Subcutaneous abdominal adipose tissue (tissue), 5 donors: ENCODE results near the gene GBGT1.
A peak's percentile ranks its signal among the peaks of the same experiment; 100 is the strongest.

ENCODE experiments used
- H3K27ac ChIP-seq: one replicate; pipeline ENCODE4 v1.7.0; 2013; ENCODE audit warnings: low read depth, mild to moderate bottlenecking, inconsistent platforms, low read length, moderate library complexity
- H3K27me3 ChIP-seq, 5 donors: one replicate each; pipeline ENCODE4 v1.7.0; 2013; ENCODE audit warnings: low read length in 5 of 5, inconsistent platforms in 1 of 5; ENCODE audit not compliant: control insufficient read depth in 5 of 5, insufficient read depth in 4 of 5
- H3K36me3 ChIP-seq, 5 donors: one replicate each; pipeline ENCODE4 v1.7.0; 2013; ENCODE audit warnings: low read length in 5 of 5; ENCODE audit not compliant: control insufficient read depth in 5 of 5, insufficient read depth in 5 of 5
- H3K4me1 ChIP-seq, 5 donors: one replicate each; pipeline ENCODE4 v1.7.0; 2013; ENCODE audit warnings: low read length in 5 of 5, mild to moderate bottlenecking in 3 of 5, moderate library complexity in 1 of 5; ENCODE audit not compliant: control insufficient read depth in 5 of 5, insufficient read depth in 5 of 5
- H3K4me3 ChIP-seq, 5 donors: one replicate each; pipeline ENCODE4 v1.7.0; 2013; ENCODE audit warnings: low read length in 5 of 5, low read depth in 1 of 5
- H3K9ac ChIP-seq, 5 donors: one replicate each; pipeline ENCODE4 v1.7.0; 2013; ENCODE audit warnings: low read length in 5 of 5, mild to moderate bottlenecking in 4 of 5, moderate library complexity in 3 of 5
- H3K9me3 ChIP-seq, 5 donors: one replicate each; pipeline ENCODE4 v1.7.0; 2013; ENCODE audit warnings: low read length in 5 of 5; ENCODE audit not compliant: control insufficient read depth in 5 of 5
- donor health status: healthy.
- donor health status: healthy.
- donor health status: healthy.
- donor health status: healthy.
- donor health status: healthy.

Gene GBGT1

DNA sequence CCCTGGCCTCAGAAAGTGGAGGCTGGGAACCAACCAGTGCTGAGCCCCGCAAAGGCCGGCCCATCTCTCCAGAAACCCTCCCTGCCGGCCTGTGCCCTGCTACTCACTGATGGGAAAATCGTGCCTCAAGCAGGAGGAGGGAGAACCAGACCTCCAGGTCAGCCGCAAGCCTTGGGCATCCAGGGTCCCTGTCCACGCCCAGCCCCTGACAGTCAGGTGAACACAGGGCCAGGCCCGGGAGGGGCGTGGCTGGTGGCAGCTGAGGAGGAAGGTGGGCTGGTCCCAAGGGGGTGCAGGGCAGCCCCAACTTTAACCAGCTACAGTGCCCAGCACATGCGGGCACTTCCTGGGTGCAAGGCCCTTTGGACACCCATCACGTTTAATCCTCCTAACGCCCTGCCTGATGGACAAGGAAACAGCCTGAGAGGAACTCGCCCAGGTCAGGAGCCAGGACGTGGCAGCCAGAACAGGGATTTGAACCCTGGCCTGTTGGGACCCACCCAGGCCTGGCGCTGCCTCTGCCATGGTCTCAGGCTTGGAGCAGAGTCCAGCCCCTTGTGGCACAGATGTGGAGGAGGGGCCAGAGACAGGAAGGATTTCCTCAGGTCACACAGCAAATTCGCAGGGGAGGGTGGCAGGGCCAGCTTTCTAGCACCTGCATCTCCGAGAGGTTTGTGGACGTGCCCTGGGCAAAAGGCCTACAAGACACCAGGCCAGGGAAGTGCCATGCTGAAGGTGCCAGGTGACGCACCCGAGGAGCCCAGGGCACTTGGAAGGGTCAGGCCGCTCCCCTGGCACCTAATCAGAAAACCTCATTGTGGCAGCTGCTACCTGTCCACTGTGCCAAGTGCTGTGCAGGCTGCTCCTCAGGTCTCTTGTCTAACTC, 47.1 kb downstream of the GBGT1 start:
- peak overlapping the region in 1 of 5 donors; percentile 10 for H3K4me3 ChIP-seq
- H3K4me1 ChIP-seq, result peaks cover 39 to 94% (median 90%) of the 10 kb centered on the region in 5 donors
- peak overlapping the region in 2 of 5 donors; percentile 75 to 80 for H3K9ac ChIP-seq
- H3K36me3 ChIP-seq, result peaks cover 0 to 8% (median 3%) of the 10 kb centered on the region in 5 donors
- no peaks in the 10 kb centered on the region for H3K9me3 ChIP-seq
- peak overlapping the region; percentile 88 for H3K27ac ChIP-seq
- H3K27me3 ChIP-seq, result no peaks in the 10 kb centered on the region

DNA sequence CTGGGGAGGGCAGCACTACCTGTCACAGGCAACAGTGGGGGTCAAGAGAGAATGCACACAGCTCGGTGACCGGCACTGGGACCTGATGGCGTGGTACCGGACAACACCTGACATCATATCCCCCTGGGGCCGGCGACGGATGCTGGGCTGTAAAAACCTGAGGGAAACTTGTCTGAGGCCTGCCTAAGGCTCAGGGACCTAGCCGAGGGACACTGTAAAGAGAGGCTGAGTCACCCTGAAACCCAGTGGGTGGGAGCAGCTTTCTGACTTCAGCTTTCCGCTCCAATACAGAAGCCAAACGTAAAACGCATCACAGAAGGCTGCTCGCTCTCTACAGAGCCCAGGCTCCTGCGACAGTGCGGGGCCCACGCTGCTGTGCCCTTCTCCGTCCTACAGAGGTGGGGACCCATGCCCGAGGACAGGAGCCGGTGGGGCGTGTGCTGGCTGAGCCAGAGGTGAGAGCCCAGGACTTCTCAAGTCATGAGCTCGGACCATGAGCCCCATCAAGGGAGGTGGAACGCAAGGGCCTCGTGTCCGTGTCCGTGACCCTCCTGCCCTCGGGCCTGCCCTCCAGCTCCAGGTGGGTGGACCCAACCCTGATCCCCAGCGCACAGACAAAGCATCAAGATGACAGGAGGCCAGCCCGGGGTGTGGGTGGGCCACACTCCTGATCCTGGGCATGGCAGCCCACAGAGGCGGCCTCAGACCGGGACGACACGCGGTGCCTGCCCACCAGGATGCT, 47.9 kb downstream of the GBGT1 start:
- Histone ChIP-seq H3K27me3 (no peaks in the 10 kb centered on the region), H3K4me1 (peaks cover 39 to 89% (median 87%) of the 10 kb centered on the region in 5 donors), H3K27ac (peak overlapping the region; percentile 88), H3K4me3 (peak overlapping the region in 4 of 5 donors; percentile 5 to 14 (median 12)), H3K36me3 (peaks cover 0 to 13% (median 10%) of the 10 kb centered on the region in 5 donors), H3K9me3 (no peaks in the 10 kb centered on the region), H3K9ac (peak overlapping the region in 4 of 5 donors; percentile 43 to 80 (median 66))

DNA sequence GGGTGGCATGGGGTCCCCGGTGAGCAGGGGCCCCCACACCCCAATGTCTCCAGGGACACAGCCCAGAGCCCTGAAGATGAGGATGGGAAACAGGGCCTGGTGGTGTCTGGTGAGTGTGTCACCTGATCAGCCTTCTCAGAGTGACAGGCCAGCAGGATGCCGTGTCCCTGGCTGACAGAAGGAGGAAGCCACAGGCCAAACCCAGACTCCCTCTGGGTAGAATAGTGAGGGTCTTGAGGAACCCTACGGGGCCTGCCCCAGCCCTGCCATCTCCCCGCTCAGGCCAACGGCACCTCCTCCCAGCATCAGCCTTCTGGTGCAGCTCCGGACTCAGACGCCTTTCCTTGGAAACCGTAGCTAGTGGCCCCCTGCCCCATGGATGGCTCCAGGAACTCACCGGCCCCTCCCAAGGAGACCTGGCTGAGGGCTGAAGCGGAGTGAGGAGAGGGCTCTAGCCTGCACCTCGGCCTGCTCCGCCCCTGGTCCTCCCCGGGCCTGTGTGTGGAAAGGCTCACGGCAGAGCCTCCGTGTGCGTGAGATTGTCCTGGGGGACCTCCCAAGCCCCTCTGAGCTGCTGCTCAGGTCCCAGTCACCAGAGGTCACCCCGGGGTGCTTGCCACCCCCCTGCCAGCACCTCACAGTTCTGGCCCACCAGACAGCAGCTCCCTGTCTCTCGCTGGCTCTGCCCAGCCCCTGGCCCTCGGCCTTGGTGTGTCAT, 48.7 kb downstream of the GBGT1 start:
- peak overlapping the region in 3 of 5 donors; percentile 22 to 31 (median 29) for H3K4me3 ChIP-seq
- H3K9ac ChIP-seq, result peak overlapping the region in 4 of 5 donors; percentile 43 to 80 (median 66)
- H3K36me3 ChIP-seq, result peaks cover 0 to 20% (median 15%) of the 10 kb centered on the region in 5 donors
- H3K9me3 ChIP-seq, result no peaks in the 10 kb centered on the region
- H3K27me3 ChIP-seq, result no peaks in the 10 kb centered on the region
- peak overlapping the region; percentile 88 for H3K27ac ChIP-seq
- H3K4me1 ChIP-seq, result peaks cover 39 to 82% (median 82%) of the 10 kb centered on the region in 5 donors

DNA sequence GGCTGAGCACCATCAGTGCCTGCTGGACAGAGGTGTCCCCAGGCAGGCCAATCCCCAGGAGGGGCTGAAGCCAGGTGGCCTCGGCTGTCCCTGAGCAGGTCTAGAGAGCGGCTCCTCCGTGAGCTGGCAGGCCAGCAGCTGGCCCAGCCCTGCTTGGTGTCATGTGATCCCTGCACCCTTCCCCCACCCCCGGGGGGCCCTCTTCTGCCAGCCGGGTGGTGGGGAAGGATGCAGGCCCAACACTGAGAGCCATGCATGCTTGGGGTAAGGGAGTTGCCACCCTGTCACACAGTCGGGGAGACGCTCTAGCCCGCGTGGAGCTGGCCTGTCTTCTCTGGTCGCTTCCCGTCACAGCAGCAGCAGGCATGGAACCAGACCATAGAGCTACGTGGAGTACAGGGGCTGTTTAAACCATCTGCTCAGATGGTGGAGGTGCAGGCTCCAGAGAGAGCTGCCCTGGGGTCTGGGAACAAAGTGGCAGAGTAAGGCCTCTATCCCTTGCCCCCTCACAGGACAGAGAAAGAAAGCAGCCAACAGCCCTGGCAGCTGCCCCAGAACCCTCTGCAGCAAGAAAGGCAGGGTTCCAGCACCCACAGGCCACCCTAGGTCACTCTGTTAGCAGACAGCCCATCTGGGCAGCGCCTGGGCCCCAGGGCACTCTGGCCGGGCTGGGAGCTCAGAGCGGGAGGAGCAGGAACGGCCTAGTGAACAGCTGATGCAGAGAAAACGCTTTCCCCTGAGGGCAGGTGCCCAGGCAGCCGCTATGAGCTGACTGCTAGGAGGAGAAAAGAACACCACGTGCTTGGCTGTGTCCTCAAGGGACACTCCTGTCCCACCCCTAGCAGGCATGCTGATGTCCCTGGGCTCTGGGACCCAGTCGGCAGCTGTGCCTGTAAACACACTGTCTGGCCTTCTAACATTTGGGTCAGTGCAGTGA, 49.5 kb downstream of the GBGT1 start:
- Histone ChIP-seq H3K4me3 (peak overlapping the region; percentile 10 to 35 (median 29)), H3K9me3 (no peaks in the 10 kb centered on the region), H3K27ac (peak overlapping the region; percentile 88), H3K36me3 (peaks cover 0 to 29% (median 23%) of the 10 kb centered on the region in 5 donors), H3K27me3 (no peaks in the 10 kb centered on the region), H3K9ac (peak overlapping the region; percentile 48 to 80 (median 61)), H3K4me1 (peaks cover 39 to 74% (median 73%) of the 10 kb centered on the region in 5 donors)

DNA sequence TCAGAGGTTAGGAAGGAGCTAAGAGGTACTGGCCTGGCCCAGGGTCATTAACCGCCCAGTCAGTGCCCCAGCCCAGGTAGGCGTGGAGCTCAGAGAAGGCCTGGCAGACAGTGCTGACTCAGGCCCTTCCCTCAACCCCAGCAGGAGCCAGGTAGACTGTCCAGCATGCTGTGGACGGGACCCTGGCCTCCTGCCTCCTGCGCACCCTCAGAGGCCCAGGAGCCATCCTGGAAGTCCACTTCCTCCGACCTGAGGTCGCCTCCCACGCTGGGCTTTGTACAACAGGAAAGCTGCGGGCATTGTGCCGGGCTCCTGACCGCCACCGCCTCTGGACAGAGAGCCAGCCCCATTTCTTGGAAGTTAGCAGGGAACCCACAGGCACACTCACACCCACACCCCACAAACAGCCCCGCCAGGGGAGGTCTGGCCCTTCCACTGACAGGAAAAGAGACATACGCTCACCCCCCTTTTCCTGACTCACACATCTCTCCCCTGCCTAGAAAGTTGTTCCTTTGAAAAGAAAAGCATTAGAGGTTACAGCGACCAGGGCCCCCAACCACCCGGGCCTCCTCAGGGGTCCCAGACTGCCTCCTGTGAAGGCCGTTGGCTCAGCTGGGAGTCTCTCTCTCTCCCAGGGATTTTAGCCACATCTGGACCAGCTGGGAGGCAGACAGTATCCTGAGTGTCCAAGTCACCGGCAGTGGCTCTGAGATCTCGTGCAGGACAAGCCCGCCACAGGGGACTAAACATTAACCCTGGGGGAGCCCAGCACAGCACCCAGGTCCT, 50.4 kb downstream of the GBGT1 start:
- Histone ChIP-seq H3K27me3 (no peaks in the 10 kb centered on the region), H3K36me3 (peaks cover 0 to 37% (median 32%) of the 10 kb centered on the region in 5 donors), H3K4me3 (peak overlapping the region in 4 of 5 donors; percentile 17 to 41 (median 33)), H3K9me3 (no peaks in the 10 kb centered on the region), H3K4me1 (peaks cover 33 to 65% (median 65%) of the 10 kb centered on the region in 5 donors), H3K9ac (peak overlapping the region; percentile 38 to 80 (median 61)), H3K27ac (peak overlapping the region; percentile 88)

DNA sequence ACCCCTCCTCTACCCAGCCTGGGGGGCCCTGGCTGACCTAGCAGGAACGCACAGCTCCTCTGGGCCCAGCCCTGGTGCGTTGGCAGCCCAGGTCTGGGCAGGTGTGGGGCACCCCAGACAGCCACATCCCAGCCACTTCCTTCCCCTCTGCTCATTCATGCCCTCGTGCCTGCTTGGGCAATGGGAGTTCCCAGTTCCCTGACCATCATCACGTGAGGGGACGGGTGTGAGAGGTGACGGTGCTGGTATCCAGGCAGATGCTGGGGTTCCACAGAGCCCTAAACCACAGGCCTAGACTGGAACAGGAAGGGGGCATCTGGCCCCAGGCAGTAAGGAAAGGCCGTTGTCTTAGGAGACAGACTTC, 51.1 kb downstream of the GBGT1 start:
- Histone ChIP-seq H3K4me3 (peak overlapping the region in 3 of 5 donors; percentile 4 to 41 (median 17)), H3K36me3 (peaks cover 0 to 44% (median 39%) of the 10 kb centered on the region in 5 donors)

DNA sequence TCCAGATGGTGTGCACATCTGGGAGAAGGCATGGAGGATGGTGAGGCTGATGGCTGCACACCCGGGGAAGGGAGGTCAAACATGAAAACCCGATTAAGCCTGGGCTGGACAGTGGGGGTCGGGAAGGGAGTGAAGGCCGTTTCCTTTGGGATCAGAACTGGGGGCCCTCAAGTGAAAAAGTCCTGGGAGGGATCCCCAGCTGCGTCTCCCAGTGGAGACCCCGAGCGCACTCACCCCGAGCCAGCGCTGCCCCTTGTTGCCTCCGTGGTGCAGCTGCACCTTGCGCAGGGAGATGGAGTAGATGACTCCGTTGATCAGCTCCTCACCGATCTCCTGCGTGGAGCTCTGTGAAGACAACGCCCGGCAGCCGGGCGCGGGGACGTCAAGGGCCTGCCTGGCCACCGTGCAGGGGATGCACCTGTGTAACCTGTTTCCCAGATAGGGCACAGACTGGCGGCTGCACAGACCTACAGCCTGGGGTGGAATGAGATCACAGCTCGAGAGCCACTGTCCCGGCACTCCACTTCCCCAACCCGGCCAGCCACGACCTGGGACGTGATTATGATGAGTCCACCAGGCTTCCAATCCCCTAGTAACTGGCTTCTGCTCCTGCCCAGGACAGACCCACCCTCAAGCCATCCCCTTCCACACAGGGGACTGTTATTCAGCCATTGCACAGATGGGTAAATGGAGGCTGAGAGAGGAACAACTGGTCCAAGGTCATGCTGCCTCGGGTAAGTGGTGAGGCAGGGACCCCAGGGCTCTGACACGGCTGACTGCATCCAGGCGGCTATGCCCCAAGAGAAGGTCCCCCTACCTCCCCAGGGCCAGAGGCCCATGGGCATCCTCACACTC, 51.7 kb downstream of the GBGT1 start:
- Histone ChIP-seq H3K36me3 (peaks cover 0 to 50% (median 45%) of the 10 kb centered on the region in 5 donors), H3K27me3 (no peaks in the 10 kb centered on the region), H3K4me3 (peak overlapping the region in 1 of 5 donors; percentile 41), H3K9me3 (no peaks in the 10 kb centered on the region), H3K4me1 (peaks cover 21 to 52% (median 51%) of the 10 kb centered on the region in 5 donors), H3K27ac (peak overlapping the region; percentile 88), H3K9ac (peak overlapping the region in 2 of 5 donors; percentile 69 to 80)

More for the DNA sequence above, 51.1 kb downstream of the GBGT1 start:
- H3K27me3 ChIP-seq, result no peaks in the 10 kb centered on the region
- H3K27ac ChIP-seq, result peak overlapping the region; percentile 88
- H3K9ac ChIP-seq, result peak overlapping the region; percentile 38 to 80 (median 61)
- peaks cover 26 to 58% (median 58%) of the 10 kb centered on the region in 5 donors for H3K4me1 ChIP-seq
- H3K9me3 ChIP-seq, result no peaks in the 10 kb centered on the region
